Astrocyte (in vitro differentiated cells and primary cell): ENCODE measurements around the gene CTDP1.

Experiments used
- EZH2 ChIP-seq: IDR thresholded peaks from 2 replicates; pipeline ENCODE4 v1.6.1; 2012; ENCODE audit warnings: mild to moderate bottlenecking, low read length, inconsistent platforms; ENCODE audit not compliant: insufficient read depth
- TF ChIP-seq, protein P1 (sequence below): IDR thresholded peaks from 2 replicates; pipeline ENCODE4 v1.5.1; 2011; ENCODE audit warnings: low read depth, mild to moderate bottlenecking, inconsistent platforms, low read length, moderate library complexity; ENCODE audit not compliant: insufficient read depth

DNA sequence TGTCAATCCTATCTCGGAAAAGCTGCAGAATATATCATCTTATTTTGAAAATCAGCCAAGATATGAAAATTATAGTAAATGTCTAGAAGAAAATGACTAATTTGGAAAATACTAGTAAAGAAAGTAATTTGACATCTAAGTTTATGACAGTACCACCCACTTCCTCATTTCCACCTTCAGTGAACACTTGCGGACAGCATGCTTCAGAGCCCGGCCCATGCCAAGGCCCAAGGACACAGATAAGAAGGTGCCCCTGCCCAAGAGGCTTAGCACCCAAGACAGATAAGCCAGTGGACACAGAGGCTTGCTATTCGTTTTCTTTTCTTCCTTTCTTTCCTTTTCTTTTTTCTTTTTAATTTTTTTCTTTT, 113.4 kb downstream of the CTDP1 start:
- TF ChIP-seq, protein P1, sequence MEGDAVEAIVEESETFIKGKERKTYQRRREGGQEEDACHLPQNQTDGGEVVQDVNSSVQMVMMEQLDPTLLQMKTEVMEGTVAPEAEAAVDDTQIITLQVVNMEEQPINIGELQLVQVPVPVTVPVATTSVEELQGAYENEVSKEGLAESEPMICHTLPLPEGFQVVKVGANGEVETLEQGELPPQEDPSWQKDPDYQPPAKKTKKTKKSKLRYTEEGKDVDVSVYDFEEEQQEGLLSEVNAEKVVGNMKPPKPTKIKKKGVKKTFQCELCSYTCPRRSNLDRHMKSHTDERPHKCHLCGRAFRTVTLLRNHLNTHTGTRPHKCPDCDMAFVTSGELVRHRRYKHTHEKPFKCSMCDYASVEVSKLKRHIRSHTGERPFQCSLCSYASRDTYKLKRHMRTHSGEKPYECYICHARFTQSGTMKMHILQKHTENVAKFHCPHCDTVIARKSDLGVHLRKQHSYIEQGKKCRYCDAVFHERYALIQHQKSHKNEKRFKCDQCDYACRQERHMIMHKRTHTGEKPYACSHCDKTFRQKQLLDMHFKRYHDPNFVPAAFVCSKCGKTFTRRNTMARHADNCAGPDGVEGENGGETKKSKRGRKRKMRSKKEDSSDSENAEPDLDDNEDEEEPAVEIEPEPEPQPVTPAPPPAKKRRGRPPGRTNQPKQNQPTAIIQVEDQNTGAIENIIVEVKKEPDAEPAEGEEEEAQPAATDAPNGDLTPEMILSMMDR = no peak
- TF ChIP-seq EZH2 = no peak
